ENCODE measurements around the gene FKTN.

Gene FKTN

DNA sequence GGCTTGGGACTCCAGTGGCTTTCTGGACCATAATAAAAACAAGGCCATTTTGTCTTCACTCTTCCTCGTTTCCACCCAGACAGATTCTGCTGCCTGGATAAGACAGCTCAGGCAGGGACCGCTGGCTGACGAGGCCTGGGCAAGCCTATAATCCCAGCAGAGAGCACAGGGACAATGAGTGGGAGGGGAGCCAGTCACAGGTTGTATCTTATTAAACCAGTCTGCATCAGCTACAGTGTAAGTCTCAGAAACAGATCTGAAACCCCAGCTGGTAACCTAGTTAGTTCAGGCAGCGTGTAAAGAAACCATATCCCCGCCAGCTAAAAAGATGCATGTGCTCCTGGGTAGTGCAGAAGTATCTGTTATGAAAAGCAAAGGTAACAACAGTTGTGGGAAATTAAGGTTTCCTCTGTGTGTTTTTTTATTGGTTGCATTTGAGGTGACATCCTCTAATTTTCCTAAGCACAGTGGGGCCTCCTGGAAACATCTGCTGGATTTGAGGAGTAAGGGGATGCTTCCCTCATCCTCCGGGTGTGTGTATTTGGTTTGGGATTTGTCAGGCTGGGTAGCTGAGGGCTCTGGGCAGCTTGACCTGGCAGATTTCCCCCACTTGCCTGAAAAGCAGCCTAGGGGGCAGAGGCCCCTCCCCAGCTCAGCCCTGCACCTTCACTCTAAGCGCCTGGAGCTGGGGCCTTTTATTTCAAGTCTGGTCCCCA, 89.1 kb downstream of the FKTN start:
- H3K4me3 ChIP-seq (ENCODE audit: low read depth in 1 of 2, low read length in 2 of 2): no peak overlapping the region
- TF ChIP-seq EZH2 (IDR thresholded peaks at IDR 0.05; ENCODE audit: borderline replicate concordance, low read depth, low read length, severe bottlenecking): no peak
- H2AFZ ChIP-seq (ENCODE audit: low read depth, low read length): no peak overlapping the region
- H3K4me1 ChIP-seq (ENCODE audit: insufficient read depth, low read length): no peaks in the 10 kb centered on the region
- no peaks in the 10 kb centered on the region for H4K20me1 ChIP-seq (ENCODE audit: insufficient read depth, low read length)
- no peaks in the 10 kb centered on the region for H3K79me2 ChIP-seq (ENCODE audit: insufficient read depth, low read length)
- no peak overlapping the region for H3K27ac ChIP-seq (ENCODE audit: low read length)
- no peak overlapping the region for H3K9ac ChIP-seq (ENCODE audit: low read depth, low read length)
- no peaks in the 10 kb centered on the region for H3K27me3 ChIP-seq (ENCODE audit: insufficient read depth, low read length, poor library complexity)
- no peaks in the 10 kb centered on the region for H3K9me3 ChIP-seq (ENCODE audit: insufficient read depth, low read length, severe bottlenecking)
- no peak for ATAC-seq (ENCODE audit: insufficient read depth, low read depth)
- no peaks in the 10 kb centered on the region for H3K36me3 ChIP-seq (ENCODE audit: insufficient read depth, low read length)
- no peak for DNase-seq
- no peak overlapping the region for H3K4me2 ChIP-seq (ENCODE audit: insufficient read depth, low read length)

- Histone ChIP-seq H3K4me1 (ENCODE audit: insufficient read depth, low read length) (no peaks in the 10 kb centered on the region), H4K20me1 (ENCODE audit: insufficient read depth, low read length) (no peaks in the 10 kb centered on the region), H3K36me3 (ENCODE audit: insufficient read depth, low read length) (no peaks in the 10 kb centered on the region), H3K4me3 (ENCODE audit: low read depth in 1 of 2, low read length in 2 of 2) (no peak overlapping the region), H3K27me3 (ENCODE audit: insufficient read depth, low read length, poor library complexity) (no peaks in the 10 kb centered on the region), H3K4me2 (ENCODE audit: insufficient read depth, low read length) (no peak overlapping the region), H3K27ac (ENCODE audit: low read length) (no peak overlapping the region), H3K9ac (ENCODE audit: low read depth, low read length) (no peak overlapping the region), H2AFZ (ENCODE audit: low read depth, low read length) (no peak overlapping the region), H3K79me2 (ENCODE audit: insufficient read depth, low read length) (no peaks in the 10 kb centered on the region), H3K9me3 (ENCODE audit: insufficient read depth, low read length, severe bottlenecking) (no peaks in the 10 kb centered on the region)
- ATAC-seq (ENCODE audit: insufficient read depth, low read depth) (no peak), DNase-seq (no peak)
- TF ChIP-seq, protein P1, sequence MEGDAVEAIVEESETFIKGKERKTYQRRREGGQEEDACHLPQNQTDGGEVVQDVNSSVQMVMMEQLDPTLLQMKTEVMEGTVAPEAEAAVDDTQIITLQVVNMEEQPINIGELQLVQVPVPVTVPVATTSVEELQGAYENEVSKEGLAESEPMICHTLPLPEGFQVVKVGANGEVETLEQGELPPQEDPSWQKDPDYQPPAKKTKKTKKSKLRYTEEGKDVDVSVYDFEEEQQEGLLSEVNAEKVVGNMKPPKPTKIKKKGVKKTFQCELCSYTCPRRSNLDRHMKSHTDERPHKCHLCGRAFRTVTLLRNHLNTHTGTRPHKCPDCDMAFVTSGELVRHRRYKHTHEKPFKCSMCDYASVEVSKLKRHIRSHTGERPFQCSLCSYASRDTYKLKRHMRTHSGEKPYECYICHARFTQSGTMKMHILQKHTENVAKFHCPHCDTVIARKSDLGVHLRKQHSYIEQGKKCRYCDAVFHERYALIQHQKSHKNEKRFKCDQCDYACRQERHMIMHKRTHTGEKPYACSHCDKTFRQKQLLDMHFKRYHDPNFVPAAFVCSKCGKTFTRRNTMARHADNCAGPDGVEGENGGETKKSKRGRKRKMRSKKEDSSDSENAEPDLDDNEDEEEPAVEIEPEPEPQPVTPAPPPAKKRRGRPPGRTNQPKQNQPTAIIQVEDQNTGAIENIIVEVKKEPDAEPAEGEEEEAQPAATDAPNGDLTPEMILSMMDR (IDR thresholded peaks at IDR 0.05; ENCODE audit: borderline replicate concordance, extremely low read depth, low read length, poor library complexity, severe bottlenecking): no peak
- TF ChIP-seq EZH2 (IDR thresholded peaks at IDR 0.05; ENCODE audit: borderline replicate concordance, low read depth, low read length, severe bottlenecking): no peak
Observed at GRCh38 chr9:105647595-105648349, 89.8 kb downstream of the FKTN start.

DNA sequence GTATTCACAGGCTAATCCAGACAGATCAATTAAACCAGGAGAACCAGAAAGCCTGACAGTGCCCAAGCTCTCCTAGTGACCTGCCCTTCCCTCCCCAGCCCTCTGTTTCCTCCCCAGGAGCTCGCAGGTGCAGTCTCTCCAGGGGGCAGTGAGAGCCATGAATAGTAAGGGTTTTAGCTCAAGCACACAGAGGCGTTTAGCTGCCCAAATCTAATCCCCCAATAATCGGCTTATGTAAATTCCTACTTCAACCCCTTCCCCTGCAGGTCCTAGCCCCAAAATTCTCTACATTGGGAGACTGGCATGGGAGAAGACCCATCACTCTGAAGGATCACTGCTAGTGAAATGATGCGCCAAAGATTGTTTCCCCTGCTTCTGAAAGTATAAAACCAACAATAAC, 93.9 kb downstream of the FKTN start:
- H3K9me3 ChIP-seq (ENCODE audit: insufficient read depth, low read length, severe bottlenecking): no peaks in the 10 kb centered on the region
- H3K9ac ChIP-seq (ENCODE audit: low read depth, low read length): no peak overlapping the region
- DNase-seq: no peak
- no peaks in the 10 kb centered on the region for H3K79me2 ChIP-seq (ENCODE audit: insufficient read depth, low read length)
- H4K20me1 ChIP-seq (ENCODE audit: insufficient read depth, low read length): no peaks in the 10 kb centered on the region
- no peaks in the 10 kb centered on the region for H3K4me1 ChIP-seq (ENCODE audit: insufficient read depth, low read length)
- H3K27ac ChIP-seq (ENCODE audit: low read length): no peak overlapping the region
- no peak overlapping the region for H3K4me2 ChIP-seq (ENCODE audit: insufficient read depth, low read length)
- TF ChIP-seq, protein P1 (IDR thresholded peaks at IDR 0.05; ENCODE audit: borderline replicate concordance, extremely low read depth, low read length, poor library complexity, severe bottlenecking): no peak
- TF ChIP-seq EZH2 (IDR thresholded peaks at IDR 0.05; ENCODE audit: borderline replicate concordance, low read depth, low read length, severe bottlenecking): no peak
- no peaks in the 10 kb centered on the region for H3K27me3 ChIP-seq (ENCODE audit: insufficient read depth, low read length, poor library complexity)
- ATAC-seq (ENCODE audit: insufficient read depth, low read depth): no peak; the same call in 2 of the 3 replicates
- no peaks in the 10 kb centered on the region for H3K36me3 ChIP-seq (ENCODE audit: insufficient read depth, low read length)
- no peak overlapping the region for H2AFZ ChIP-seq (ENCODE audit: low read depth, low read length)
- no peak overlapping the region for H3K4me3 ChIP-seq (ENCODE audit: low read depth in 1 of 2, low read length in 2 of 2)

Measured in DND-41 (cell line).